HG03064 (cell line): Measurements from ENCODE around the gene RGS2.

Experiments used
- ATAC-seq: cut with Tn5 transposase; IDR thresholded peaks from one replicate; pipeline ENCODE4 v1.9.1; 2021; ENCODE audit warnings: low read depth; ENCODE audit not compliant: unreplicated experiment

RGS2 gene, protein sequence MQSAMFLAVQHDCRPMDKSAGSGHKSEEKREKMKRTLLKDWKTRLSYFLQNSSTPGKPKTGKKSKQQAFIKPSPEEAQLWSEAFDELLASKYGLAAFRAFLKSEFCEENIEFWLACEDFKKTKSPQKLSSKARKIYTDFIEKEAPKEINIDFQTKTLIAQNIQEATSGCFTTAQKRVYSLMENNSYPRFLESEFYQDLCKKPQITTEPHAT

GRCh38 chr1:192808518-192809306 is at the start of gene RGS2:
Gene RGS2, plus strand, starts transcription at chr1:192809039. Its CDS starts 33 bp downstream, at chr1:192809072.
- peak; percentile 95 for ATAC-seq

GRCh38 chr1:192759104-192759503 is 49.7 kb upstream of the RGS2 start:
- no peak for ATAC-seq

GRCh38 chr1:192762265-192762664 is 46.6 kb upstream of the RGS2 start:
- no peak for ATAC-seq

GRCh38 chr1:192763243-192763642 is 45.6 kb upstream of the RGS2 start:
- ATAC-seq: no peak

GRCh38 chr1:192763756-192764155 is 45.1 kb upstream of the RGS2 start:
- no peak for ATAC-seq

DNA sequence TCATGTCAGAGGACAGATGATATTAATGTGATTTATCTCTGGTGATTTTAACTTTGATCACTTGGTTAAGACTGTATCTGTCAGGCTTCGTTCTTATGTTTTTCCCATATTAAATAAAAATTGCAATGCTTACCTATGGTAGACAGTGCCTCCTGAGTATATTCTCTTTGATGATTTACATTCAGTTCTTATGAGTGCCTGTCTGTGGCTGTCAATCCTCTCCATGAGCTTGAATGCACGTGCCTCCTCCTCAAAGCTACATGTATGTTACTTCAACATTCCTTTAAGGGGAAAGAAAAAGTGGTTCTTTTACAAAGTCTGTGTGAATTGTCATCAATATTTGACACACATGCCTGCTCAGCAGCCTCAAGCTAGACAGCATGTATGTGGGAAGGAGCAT is 44.2 kb upstream of the RGS2 start:
- ATAC-seq: no peak

- ATAC-seq: no peak
Measured at GRCh38 chr1:192766009-192766625, 42.7 kb upstream of the RGS2 start.

DNA sequence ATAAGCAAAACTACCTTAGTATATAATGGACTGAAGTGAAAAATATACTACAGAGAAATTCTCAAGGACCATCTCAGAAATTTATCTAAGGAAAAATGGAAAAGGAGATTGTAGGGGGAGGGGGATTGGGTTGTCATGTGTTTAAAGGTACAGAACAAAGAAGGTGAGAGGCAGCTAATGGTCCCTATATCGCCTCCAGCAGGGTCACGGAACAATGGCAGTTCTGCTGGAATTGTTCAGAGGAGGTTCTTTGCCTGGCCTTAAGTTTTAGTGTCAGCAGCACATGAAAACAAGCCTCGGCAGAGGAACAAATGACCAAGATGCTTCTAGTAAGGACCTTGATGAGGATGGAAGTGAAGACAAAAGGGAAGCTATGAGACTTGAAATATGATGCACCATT is 42.0 kb upstream of the RGS2 start:
- no peak for ATAC-seq

DNA sequence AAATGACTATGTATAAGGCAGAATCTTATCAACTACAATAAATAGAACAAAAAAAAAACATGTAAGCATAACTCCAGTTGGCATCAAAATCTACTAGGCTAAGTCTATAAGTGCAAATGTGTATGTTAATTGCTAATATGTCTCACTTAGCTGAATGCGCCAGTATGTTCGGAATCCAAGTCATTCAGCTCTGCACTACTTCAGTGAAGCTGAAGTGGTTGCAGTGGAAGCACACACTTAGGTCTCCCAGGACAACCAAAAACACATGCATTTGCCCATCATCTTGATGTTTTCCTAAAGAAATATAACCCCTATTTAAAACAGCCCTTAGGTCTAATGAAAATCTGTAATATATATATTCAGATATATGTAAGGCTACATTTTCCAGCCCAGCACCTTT is 41.0 kb upstream of the RGS2 start:
- ATAC-seq: no peak

DNA sequence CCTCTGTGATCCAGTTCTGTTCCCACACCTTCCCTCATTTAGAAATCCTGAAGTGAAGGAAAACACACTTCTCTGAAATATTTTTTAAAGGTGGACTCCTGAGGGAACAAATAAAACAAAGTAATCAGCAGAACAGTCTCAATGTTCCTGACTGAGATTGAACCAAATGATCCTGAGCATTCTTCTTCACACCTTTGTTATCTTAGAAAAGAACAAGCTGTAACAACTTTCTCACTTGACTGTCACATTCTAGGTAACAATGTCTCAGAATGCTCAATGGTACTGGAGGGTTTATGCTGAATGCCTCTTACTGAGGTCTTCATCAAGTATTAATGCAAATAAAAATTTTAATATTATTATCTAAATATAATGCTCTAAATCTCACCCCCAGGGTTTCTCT is 40.4 kb upstream of the RGS2 start:
- ATAC-seq: no peak

GRCh38 chr1:192771341-192771740 is 37.5 kb upstream of the RGS2 start:
- no peak for ATAC-seq

- no peak for ATAC-seq
Measured at GRCh38 chr1:192775631-192776030, 33.2 kb upstream of the RGS2 start.

- no peak for ATAC-seq
Measured at GRCh38 chr1:192776206-192776605, 32.6 kb upstream of the RGS2 start.

DNA sequence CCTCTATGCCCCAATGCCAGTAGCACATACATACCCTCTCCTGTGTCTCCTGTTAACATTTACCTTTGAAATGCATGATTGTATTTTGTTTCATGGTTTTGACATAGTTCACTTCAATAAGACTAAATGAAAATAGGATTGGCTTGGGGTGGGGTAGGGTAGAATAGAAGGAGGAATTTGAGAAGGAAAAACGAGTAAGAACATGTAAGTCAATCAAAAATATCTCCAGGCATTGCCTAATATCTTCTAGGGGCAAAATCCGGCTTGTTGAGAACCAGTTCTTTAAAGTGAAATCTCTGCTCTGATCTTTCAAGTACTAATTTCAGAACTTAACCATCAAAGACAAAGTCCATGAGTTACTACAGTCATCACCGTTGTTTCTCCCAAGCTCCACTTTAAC is 31.8 kb upstream of the RGS2 start:
- ATAC-seq: no peak

GRCh38 chr1:192783791-192784190 is 25.0 kb upstream of the RGS2 start:
- no peak for ATAC-seq

DNA sequence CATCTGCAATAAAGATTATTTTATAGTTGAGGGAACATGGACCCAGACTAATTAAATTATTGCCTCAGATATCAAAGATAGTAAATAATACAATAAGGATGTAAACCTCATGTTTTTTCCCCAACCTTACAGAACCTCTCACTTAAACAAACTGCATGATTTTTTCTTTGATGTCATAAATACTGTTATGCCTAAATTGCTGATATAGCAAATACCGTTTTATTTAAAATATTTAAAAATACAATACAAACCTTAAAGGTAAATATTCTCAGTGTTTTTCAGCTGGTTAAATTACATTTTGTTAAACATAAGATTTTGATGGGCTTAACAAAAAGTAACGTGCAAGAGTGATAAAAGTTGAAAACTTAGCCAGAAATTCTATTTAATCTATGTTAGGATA is 24.4 kb upstream of the RGS2 start:
- no peak for ATAC-seq

GRCh38 chr1:192786576-192786975 is 22.3 kb upstream of the RGS2 start:
- ATAC-seq: no peak

- ATAC-seq: no peak
Measured at GRCh38 chr1:192787914-192788585, 20.8 kb upstream of the RGS2 start.

- ATAC-seq: no peak
Measured at GRCh38 chr1:192789871-192790270, 19.0 kb upstream of the RGS2 start.

- ATAC-seq: no peak
Measured at GRCh38 chr1:192792628-192793027, 16.2 kb upstream of the RGS2 start.
